Activated naive CD4-positive, alpha-beta T cell treated with anti-CD3 and anti-CD28 coated beads, Interleukin-2, amount 10 ng/mL, durations not matched to agents 7 days and 5 days (primary cell): ENCODE data around the gene PMFBP1.
"Not testable (repeated sequence)": the region's sequence is repeated elsewhere in the genome, so short reads cannot be mapped to it uniquely, and the experiment has no call there.

Experiments
- CTCF ChIA-PET: fragments of 350-600 bp; sonication (Branson Sonifier 250); formaldehyde crosslinking; loops from one replicate; lab custom pipeline; 2021; ENCODE audit warnings: antibody characterized with exemption; lab: Charles Lee
- DNase-seq: peaks from one replicate; pipeline ENCODE4 v3.0.0-alpha.2; 2020
- H3K27ac Mint-ChIP-seq: one replicate; pipeline ENCODE4 v1.8.0; 2021; ENCODE audit warnings: mild to moderate bottlenecking, moderate library complexity, mixed read lengths
- H3K27me3 Mint-ChIP-seq: one replicate; pipeline ENCODE4 v1.8.0; 2021; ENCODE audit warnings: mild to moderate bottlenecking, mixed read lengths
- H3K36me3 Mint-ChIP-seq: one replicate; pipeline ENCODE4 v1.8.0; 2021; ENCODE audit warnings: mixed read lengths
- H3K4me1 Mint-ChIP-seq: one replicate; pipeline ENCODE4 v1.8.0; 2021; ENCODE audit warnings: mixed read lengths
- H3K4me3 Mint-ChIP-seq: one replicate; pipeline ENCODE4 v1.8.0; 2021; ENCODE audit warnings: mild to moderate bottlenecking, moderate library complexity, mixed read lengths
- H3K9me3 Mint-ChIP-seq: one replicate; pipeline ENCODE4 v1.8.0; 2021; ENCODE audit warnings: mixed read lengths

Gene PMFBP1

GRCh38 chr16:72092832-72093447 is 79.0 kb downstream of the PMFBP1 start:
- Mint-ChIP-seq H3K4me1 (peaks cover 42% of the 10 kb centered on the region), H3K4me3 (peak overlapping the region; percentile 97), H3K27me3 (no peaks in the 10 kb centered on the region), H3K9me3 (no peaks in the 10 kb centered on the region), H3K27ac (peak overlapping the region; percentile 96), H3K36me3 (peaks cover 38% of the 10 kb centered on the region)
- CTCF ChIA-PET = no interaction called here
- no peak for DNase-seq

- no peak for DNase-seq
- Mint-ChIP-seq H3K9me3 (no peaks in the 10 kb centered on the region), H3K4me1 (peaks cover 42% of the 10 kb centered on the region), H3K4me3 (peak overlapping the region; percentile 97), H3K36me3 (peaks cover 34% of the 10 kb centered on the region), H3K27ac (no peak overlapping the region), H3K27me3 (no peaks in the 10 kb centered on the region)
- CTCF ChIA-PET = no interaction called here
Observed at GRCh38 chr16:72091217-72091616, 80.7 kb downstream of the PMFBP1 start.

- Mint-ChIP-seq H3K27me3 (no peaks in the 10 kb centered on the region), H3K9me3 (peaks cover 11% of the 10 kb centered on the region), H3K4me3 (no peak overlapping the region), H3K27ac (no peak overlapping the region), H3K4me1 (no peaks in the 10 kb centered on the region), H3K36me3 (peaks cover 47% of the 10 kb centered on the region)
- no peak for DNase-seq
- CTCF ChIA-PET = no interaction called here
Observed at GRCh38 chr16:72085002-72085401, 87.0 kb downstream of the PMFBP1 start.

- no peaks in the 10 kb centered on the region for H3K27me3 Mint-ChIP-seq
- H3K36me3 Mint-ChIP-seq = peaks cover 44% of the 10 kb centered on the region
- DNase-seq = no peak
- H3K27ac Mint-ChIP-seq = no peak overlapping the region
- peaks cover 11% of the 10 kb centered on the region for H3K9me3 Mint-ChIP-seq
- CTCF ChIA-PET = no interaction called here
- H3K4me3 Mint-ChIP-seq = no peak overlapping the region
- no peaks in the 10 kb centered on the region for H3K4me1 Mint-ChIP-seq
Observed at GRCh38 chr16:72084445-72084844, 87.5 kb downstream of the PMFBP1 start.

GRCh38 chr16:72083778-72084404 is 88.1 kb downstream of the PMFBP1 start:
- H3K27me3 Mint-ChIP-seq = no peaks in the 10 kb centered on the region
- H3K9me3 Mint-ChIP-seq = peaks cover 11% of the 10 kb centered on the region
- no peaks in the 10 kb centered on the region for H3K4me1 Mint-ChIP-seq
- no peak overlapping the region for H3K4me3 Mint-ChIP-seq
- no peak overlapping the region for H3K27ac Mint-ChIP-seq
- DNase-seq = no peak
- peaks cover 40% of the 10 kb centered on the region for H3K36me3 Mint-ChIP-seq
- CTCF ChIA-PET = no interaction called here

- H3K27me3 Mint-ChIP-seq, H3K4me3 Mint-ChIP-seq, H3K4me1 Mint-ChIP-seq, H3K27ac Mint-ChIP-seq, DNase-seq, CTCF ChIA-PET, H3K36me3 Mint-ChIP-seq, H3K9me3 Mint-ChIP-seq: not testable (repeated sequence)
Observed at GRCh38 chr16:72076991-72077706, 94.8 kb downstream of the PMFBP1 start.

GRCh38 chr16:72075067-72075466 is 96.9 kb downstream of the PMFBP1 start:
- H3K4me3 Mint-ChIP-seq, H3K36me3 Mint-ChIP-seq, H3K9me3 Mint-ChIP-seq, H3K27ac Mint-ChIP-seq, H3K27me3 Mint-ChIP-seq, DNase-seq, CTCF ChIA-PET, H3K4me1 Mint-ChIP-seq: not testable (repeated sequence)

- Mint-ChIP-seq H3K4me1 (no peaks in the 10 kb centered on the region), H3K27ac (no peak overlapping the region)
- no peak for DNase-seq
Observed at GRCh38 chr16:72073560-72074230, 98.3 kb downstream of the PMFBP1 start.

GRCh38 chr16:72072514-72073342 is 99.2 kb downstream of the PMFBP1 start:
- CTCF ChIA-PET = interaction anchor here (2.1 kb wide), 1 partner anchor 25 kb away, joined by 5 read pairs; no protein-coding TSS in a partner anchor
- no peak overlapping the region for H3K27ac Mint-ChIP-seq
- no peak overlapping the region for H3K4me3 Mint-ChIP-seq
- no peaks in the 10 kb centered on the region for H3K9me3 Mint-ChIP-seq
- H3K36me3 Mint-ChIP-seq = no peaks in the 10 kb centered on the region
- no peaks in the 10 kb centered on the region for H3K4me1 Mint-ChIP-seq
- no peak for DNase-seq
- H3K27me3 Mint-ChIP-seq = no peaks in the 10 kb centered on the region

More at GRCh38 chr16:72073560-72074230, 98.3 kb downstream of the PMFBP1 start:
- Mint-ChIP-seq H3K36me3 (no peaks in the 10 kb centered on the region), H3K9me3 (no peaks in the 10 kb centered on the region), H3K4me3 (no peak overlapping the region), H3K27me3 (no peaks in the 10 kb centered on the region)
- CTCF ChIA-PET = no interaction called here
